ENCODE data around the gene GLTP. TPM values are rescaled to one million over a fixed set of nuclear protein-coding genes. Genes with fewer than 3 reads are reported as not detected.

The GLTP gene
- total RNA-seq, 1 experiment from 2014 or later = 15.5 TPM

DNA sequence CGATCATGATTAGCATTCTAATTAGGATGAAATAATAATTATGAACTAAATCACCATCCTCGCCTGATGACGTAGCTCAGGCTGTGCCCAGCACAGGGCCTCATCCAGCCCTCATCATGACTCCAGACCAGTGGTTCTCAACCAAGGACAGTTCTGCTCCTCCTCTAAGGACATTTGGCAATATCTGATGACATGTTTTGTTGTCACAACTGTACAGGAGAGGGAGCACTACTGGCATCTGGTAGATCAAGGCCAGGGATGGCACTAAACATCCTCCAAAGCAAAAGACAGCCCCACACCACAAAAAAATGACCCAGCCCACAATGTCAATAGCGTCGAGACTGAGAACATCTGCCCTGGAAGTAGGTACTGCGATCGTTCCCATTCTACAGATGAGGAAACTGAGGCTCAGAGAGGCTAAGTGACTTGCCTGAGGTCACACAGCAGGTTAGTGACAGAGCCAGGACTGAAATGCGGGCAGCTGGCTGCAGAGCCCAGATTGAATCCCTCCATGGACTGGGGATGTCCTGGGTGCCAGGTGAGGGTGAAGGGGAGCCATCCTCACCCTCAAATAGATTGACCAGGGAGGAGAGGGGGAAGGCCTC lies 62.6 kb downstream of the GLTP start:
- H3K4me1 ChIP-seq (ENCODE audit: insufficient read depth, low read length) = no peaks in the 10 kb centered on the region
- H2AK5ac ChIP-seq (ENCODE audit: insufficient read length, low read length) = no peak overlapping the region
- Mint-ChIP-seq H3K9me3 (no peaks in the 10 kb centered on the region), H3K36me3 (ENCODE audit: insufficient read depth in 1 of 3, low read depth in 3 of 3) (no peaks in the 10 kb centered on the region), H3K27ac (no peak overlapping the region), H3K4me1 (peaks cover 14 to 18% of the 10 kb centered on the region in 2 experiments), H3K27me3 (ENCODE audit: low read depth) (no peaks in the 10 kb centered on the region), H3K4me3 (no peak overlapping the region)
- WGBS (ENCODE audit: extremely low coverage, insufficient read length, low lambda C conversion rate) = no CpG with 5 or more reads among the region's 8 CpGs
- no peak overlapping the region for H2BK12ac ChIP-seq (ENCODE audit: insufficient read length, low read depth, low read length)
- no peak overlapping the region for H3K14ac ChIP-seq (ENCODE audit: insufficient read depth, low read length)
- DNase-seq = no peak
- no peaks in the 10 kb centered on the region for H3K23me2 ChIP-seq (ENCODE audit: insufficient read length, low read depth, low read length, poor library complexity, severe bottlenecking)
- H3K9me3 ChIP-seq (ENCODE audit: control insufficient read depth, low read depth, low read length) = no peaks in the 10 kb centered on the region
- no peak overlapping the region for H2AFZ ChIP-seq (ENCODE audit: low read length)
- H3K27me3 ChIP-seq (ENCODE audit: insufficient read depth, low read length) = no peaks in the 10 kb centered on the region
- H2BK120ac ChIP-seq (ENCODE audit: low read depth, low read length, poor library complexity, severe bottlenecking) = no peak overlapping the region
- no peak overlapping the region for H3K9ac ChIP-seq (ENCODE audit: extremely low read depth, insufficient read length, low read length)
- no peak overlapping the region for H3K27ac ChIP-seq (ENCODE audit: insufficient read length, low read depth, low read length)
- no peak overlapping the region for H3T11ph ChIP-seq (ENCODE audit: low read length)
- H3K79me1 ChIP-seq (ENCODE audit: insufficient read depth, low read depth, low read length, poor library complexity, severe bottlenecking) = no peaks in the 10 kb centered on the region
- peaks cover 2% of the 10 kb centered on the region for H4K20me1 ChIP-seq (ENCODE audit: control insufficient read depth, insufficient read depth, insufficient read length)
- no peak overlapping the region for H3K23ac ChIP-seq (ENCODE audit: insufficient read length, low read depth, low read length)
- no peak overlapping the region for H3K18ac ChIP-seq (ENCODE audit: insufficient read length, low read depth, low read length)
- no peak overlapping the region for H3K4me2 ChIP-seq (ENCODE audit: insufficient read depth, insufficient read length, low read length)
- H4K5ac ChIP-seq (ENCODE audit: insufficient read length, low read depth, low read length) = no peak overlapping the region
- H3K79me2 ChIP-seq (ENCODE audit: insufficient read depth, low read length) = no peaks in the 10 kb centered on the region
- H4K8ac ChIP-seq (replicated peaks; ENCODE audit: insufficient read length, low read depth, low read length) = no peak overlapping the region
- H3K4ac ChIP-seq (ENCODE audit: low read depth, low read length) = no peak overlapping the region
- no peak overlapping the region for H2BK20ac ChIP-seq (ENCODE audit: low read depth, low read length, poor library complexity, severe bottlenecking)
- no peak overlapping the region for H2BK15ac ChIP-seq (ENCODE audit: low read depth, low read length)
- no peak overlapping the region for H3K56ac ChIP-seq (ENCODE audit: insufficient read length, low read depth, low read length)
- H4K91ac ChIP-seq (ENCODE audit: insufficient read length, low read depth, low read length) = no peak overlapping the region
- no peak overlapping the region for H2BK5ac ChIP-seq (ENCODE audit: insufficient read length, low read length)
- TF ChIP-seq, protein P1, sequence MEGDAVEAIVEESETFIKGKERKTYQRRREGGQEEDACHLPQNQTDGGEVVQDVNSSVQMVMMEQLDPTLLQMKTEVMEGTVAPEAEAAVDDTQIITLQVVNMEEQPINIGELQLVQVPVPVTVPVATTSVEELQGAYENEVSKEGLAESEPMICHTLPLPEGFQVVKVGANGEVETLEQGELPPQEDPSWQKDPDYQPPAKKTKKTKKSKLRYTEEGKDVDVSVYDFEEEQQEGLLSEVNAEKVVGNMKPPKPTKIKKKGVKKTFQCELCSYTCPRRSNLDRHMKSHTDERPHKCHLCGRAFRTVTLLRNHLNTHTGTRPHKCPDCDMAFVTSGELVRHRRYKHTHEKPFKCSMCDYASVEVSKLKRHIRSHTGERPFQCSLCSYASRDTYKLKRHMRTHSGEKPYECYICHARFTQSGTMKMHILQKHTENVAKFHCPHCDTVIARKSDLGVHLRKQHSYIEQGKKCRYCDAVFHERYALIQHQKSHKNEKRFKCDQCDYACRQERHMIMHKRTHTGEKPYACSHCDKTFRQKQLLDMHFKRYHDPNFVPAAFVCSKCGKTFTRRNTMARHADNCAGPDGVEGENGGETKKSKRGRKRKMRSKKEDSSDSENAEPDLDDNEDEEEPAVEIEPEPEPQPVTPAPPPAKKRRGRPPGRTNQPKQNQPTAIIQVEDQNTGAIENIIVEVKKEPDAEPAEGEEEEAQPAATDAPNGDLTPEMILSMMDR (conservative IDR thresholded peaks at IDR 0.05) = no peak

Data from H9 (cell line).